Mesenchymal stem cell (in vitro differentiated cells and primary cell): ENCODE results near the gene RPH3AL.

ENCODE experiments used
- DNase-seq: peaks from one replicate; pipeline ENCODE4 v3.0.0-alpha.2; 2013
- H2AFZ ChIP-seq: one replicate; pipeline ENCODE4 v1.6.1; 2013; ENCODE audit warnings: low read depth, mild to moderate bottlenecking, control low read depth, inconsistent platforms, low read length, moderate library complexity
- H2AK5ac ChIP-seq: 2 replicates; pipeline ENCODE4 v1.6.1; 2013; ENCODE audit warnings: low read length, moderate library complexity, mild to moderate bottlenecking, inconsistent platforms; ENCODE audit not compliant: severe bottlenecking
- H2BK120ac ChIP-seq: one replicate; pipeline ENCODE4 v1.6.1; 2013; ENCODE audit warnings: low read depth, mild to moderate bottlenecking, inconsistent platforms, low read length, moderate library complexity
- H2BK12ac ChIP-seq, 2 experiments: one replicate each; pipeline ENCODE4 v1.6.1; 2013; ENCODE audit warnings: inconsistent platforms in 2 of 2, low read length in 2 of 2, mild to moderate bottlenecking in 2 of 2, moderate library complexity in 2 of 2, control low read depth in 1 of 2
- H2BK15ac ChIP-seq: one replicate; pipeline ENCODE4 v1.6.1; 2013; ENCODE audit warnings: mild to moderate bottlenecking, low read depth, inconsistent platforms; ENCODE audit not compliant: poor library complexity, severe bottlenecking
- H2BK5ac ChIP-seq: 2 replicates; pipeline ENCODE4 v1.6.1; 2013; ENCODE audit warnings: low read depth, mild to moderate bottlenecking, low read length, control low read depth, inconsistent platforms; ENCODE audit not compliant: poor library complexity, severe bottlenecking
- H3K14ac ChIP-seq, 2 experiments: one replicate each; pipeline ENCODE4 v1.6.1; 2013; ENCODE audit warnings: inconsistent platforms in 2 of 2, low read length in 2 of 2, control low read depth in 1 of 2, mild to moderate bottlenecking in 1 of 2, moderate library complexity in 1 of 2
- H3K18ac ChIP-seq, 2 experiments: one replicate each; pipeline ENCODE4 v1.6.1; 2013; ENCODE audit warnings: inconsistent platforms in 2 of 2, low read length in 2 of 2, control low read depth in 1 of 2, low read depth in 1 of 2, mild to moderate bottlenecking in 1 of 2
- H3K23ac ChIP-seq, 2 experiments: one replicate each; pipeline ENCODE4 v1.6.1; 2013; ENCODE audit warnings: inconsistent platforms in 2 of 2, low read length in 2 of 2, mild to moderate bottlenecking in 2 of 2, moderate library complexity in 2 of 2, control low read depth in 1 of 2
- H3K27ac ChIP-seq: 2 replicates; pipeline ENCODE4 v1.5.1; 2013; ENCODE audit warnings: mild to moderate bottlenecking, moderate library complexity, low read length, control low read depth, inconsistent platforms; ENCODE audit not compliant: poor library complexity, severe bottlenecking
- H3K27me3 ChIP-seq, 2 experiments: 2 replicates each; pipeline versions ENCODE4 v1.6.1 to v1.7.0; 2013; ENCODE audit warnings: low read length in 2 of 2, mild to moderate bottlenecking in 2 of 2, moderate library complexity in 2 of 2, control low read depth in 1 of 2, inconsistent platforms in 1 of 2; ENCODE audit not compliant: control insufficient read depth in 1 of 2, insufficient read depth in 1 of 2
- H3K36me3 ChIP-seq, 2 experiments: 2 replicates each; pipeline versions ENCODE4 v1.6.1 to v1.7.0; 2013; ENCODE audit warnings: low read length in 2 of 2, control low read depth in 1 of 2, inconsistent platforms in 1 of 2, low read depth in 1 of 2, mild to moderate bottlenecking in 1 of 2; ENCODE audit not compliant: insufficient read depth in 2 of 2, control insufficient read depth in 1 of 2
- H3K4ac ChIP-seq, 2 experiments: one replicate each; pipeline ENCODE4 v1.6.1; 2013; ENCODE audit warnings: inconsistent platforms in 2 of 2, low read length in 2 of 2, mild to moderate bottlenecking in 2 of 2, moderate library complexity in 2 of 2, control low read depth in 1 of 2, low read depth in 1 of 2
- H3K4me1 ChIP-seq: 2 replicates; pipeline ENCODE4 v1.6.1; 2013; ENCODE audit warnings: low read depth, low read length, control low read depth; ENCODE audit not compliant: control insufficient read depth, insufficient read depth
- H3K4me2 ChIP-seq: 2 replicates; pipeline ENCODE4 v1.6.1; 2013; ENCODE audit warnings: low read length, mild to moderate bottlenecking, inconsistent platforms; ENCODE audit not compliant: poor library complexity, severe bottlenecking
- H3K4me3 ChIP-seq, 2 experiments: 2 replicates each; pipeline versions ENCODE4 v1.5.1 to v1.7.0; 2013; ENCODE audit warnings: low read length in 2 of 2, mild to moderate bottlenecking in 2 of 2, control low read depth in 1 of 2, low read depth in 1 of 2; ENCODE audit not compliant: insufficient read depth in 1 of 2
- H3K79me1 ChIP-seq: replicated peaks from 2 replicates; pipeline ENCODE4 v1.6.1; 2013; ENCODE audit warnings: mild to moderate bottlenecking, control low read depth, low read length, inconsistent platforms; ENCODE audit not compliant: poor library complexity, severe bottlenecking
- H3K9ac ChIP-seq: 2 replicates; pipeline ENCODE4 v1.7.0; 2013; ENCODE audit warnings: mild to moderate bottlenecking, low read length, moderate library complexity
- H3K9me3 ChIP-seq: 2 replicates; pipeline ENCODE4 v1.7.0; 2013; ENCODE audit warnings: mild to moderate bottlenecking, low read length; ENCODE audit not compliant: control insufficient read depth
- H4K8ac ChIP-seq: one replicate; pipeline ENCODE4 v1.6.1; 2013; ENCODE audit warnings: inconsistent platforms, mild to moderate bottlenecking, low read length, moderate library complexity
- H4K91ac ChIP-seq: one replicate; pipeline ENCODE4 v1.6.1; 2013; ENCODE audit warnings: mild to moderate bottlenecking, low read length, inconsistent platforms
- WGBS: methylation state at CpG from one replicate; pipeline ENCODE4 v1.1.7; 2013; ENCODE audit warnings: mixed read lengths; 5-methylcytosine and 5-hydroxymethylcytosine counted together

The RPH3AL gene

DNA sequence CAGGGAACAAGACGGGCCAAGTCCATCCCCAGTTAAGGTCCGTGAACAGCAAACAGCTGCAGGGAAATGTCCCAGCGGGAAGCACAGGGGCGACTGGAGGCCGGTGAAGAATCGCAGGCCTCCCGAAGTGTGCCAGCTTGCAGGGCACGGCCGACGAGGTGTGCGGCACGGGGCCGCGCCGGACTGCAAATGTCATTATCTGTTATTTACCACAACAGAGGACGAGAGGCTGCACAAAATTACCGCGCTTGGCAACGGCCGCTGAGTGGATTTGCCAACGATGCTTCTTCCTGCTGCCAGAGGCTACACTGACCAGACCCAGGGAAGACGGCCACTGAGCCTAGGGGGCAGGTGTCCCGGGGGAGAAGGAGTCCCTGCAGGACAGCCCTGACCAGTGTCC lies 53.1 kb downstream of the RPH3AL start:
- DNase-seq, result no peak

DNA sequence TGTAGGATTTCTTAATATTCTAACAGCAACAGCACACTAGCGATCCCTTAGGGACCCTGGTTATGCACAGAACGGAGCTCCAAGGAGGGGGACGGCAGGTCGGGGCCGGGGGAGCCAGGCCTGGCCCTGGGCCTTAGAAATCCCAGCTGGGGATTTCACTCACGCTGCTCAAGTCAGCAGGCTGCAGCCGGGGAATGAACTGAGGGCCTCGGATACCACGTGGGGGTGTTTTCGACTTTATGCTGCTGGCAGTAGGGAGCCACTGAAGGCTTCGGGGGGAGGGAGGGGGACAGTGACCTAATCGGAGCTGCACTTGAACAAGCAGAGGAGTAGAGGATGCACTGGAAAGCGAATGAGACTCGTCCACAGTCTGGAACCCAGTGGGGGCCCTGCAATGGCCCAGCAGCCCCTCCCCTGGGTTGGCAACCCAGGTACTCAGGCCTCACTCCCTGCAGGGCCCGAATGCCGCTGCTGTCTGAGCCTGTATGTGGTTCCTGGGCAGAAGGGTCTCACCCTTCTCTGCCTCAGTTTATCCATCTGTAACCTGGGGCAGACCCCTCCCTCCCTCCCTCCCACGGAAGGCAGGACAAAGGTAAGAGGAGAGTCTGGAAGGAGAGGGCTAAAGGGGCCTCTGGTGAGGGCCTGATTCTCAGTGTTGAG lies 53.7 kb downstream of the RPH3AL start:
- no peak overlapping the region for H2BK120ac ChIP-seq
- H3K23ac ChIP-seq, result no peak overlapping the region
- no peak overlapping the region for H4K8ac ChIP-seq
- no peak overlapping the region for H4K91ac ChIP-seq
- H3K14ac ChIP-seq, result no peak overlapping the region
- H3K79me1 ChIP-seq, result no peaks in the 10 kb centered on the region
- no peak overlapping the region for H3K4me2 ChIP-seq
- H2BK12ac ChIP-seq, result no peak overlapping the region
- H2BK15ac ChIP-seq, result no peak overlapping the region
- no peak overlapping the region for H3K9ac ChIP-seq
- no peaks in the 10 kb centered on the region for H3K9me3 ChIP-seq
- H3K4ac ChIP-seq, result no peak overlapping the region
- H3K4me3 ChIP-seq, result no peak overlapping the region
- no peak for DNase-seq
- peaks cover 0 to 15% of the 10 kb centered on the region in 2 experiments for H3K36me3 ChIP-seq
- no peak overlapping the region for H2AFZ ChIP-seq
- H2BK5ac ChIP-seq, result no peak overlapping the region
- no peak overlapping the region for H3K27ac ChIP-seq
- H3K27me3 ChIP-seq, result peaks cover 0 to 35% of the 10 kb centered on the region in 2 experiments
- 84% methylated on average over 15 of the region's 17 CpGs for WGBS
- peaks cover 7% of the 10 kb centered on the region for H3K4me1 ChIP-seq
- no peak overlapping the region for H2AK5ac ChIP-seq
- no peak overlapping the region for H3K18ac ChIP-seq

More for the DNA sequence above, 53.1 kb downstream of the RPH3AL start:
- H2BK120ac ChIP-seq, result no peak overlapping the region
- WGBS, result 92% methylated on average over 22 of the region's 23 CpGs
- H3K18ac ChIP-seq, result no peak overlapping the region
- no peak overlapping the region for H3K4me2 ChIP-seq
- H3K27ac ChIP-seq, result no peak overlapping the region
- H2AFZ ChIP-seq, result no peak overlapping the region
- H2AK5ac ChIP-seq, result no peak overlapping the region
- no peaks in the 10 kb centered on the region for H3K9me3 ChIP-seq
- H2BK5ac ChIP-seq, result no peak overlapping the region
- no peak overlapping the region for H4K8ac ChIP-seq
- no peak overlapping the region for H3K9ac ChIP-seq
- H2BK12ac ChIP-seq, result no peak overlapping the region
- peak overlapping the region in 1 of 2 experiments; percentile 40 for H3K23ac ChIP-seq
- H3K4ac ChIP-seq, result no peak overlapping the region
- peaks cover 0 to 41% of the 10 kb centered on the region in 2 experiments for H3K27me3 ChIP-seq
- H2BK15ac ChIP-seq, result no peak overlapping the region
- H3K36me3 ChIP-seq, result peaks cover 0 to 15% of the 10 kb centered on the region in 2 experiments
- H3K4me3 ChIP-seq, result no peak overlapping the region
- H3K79me1 ChIP-seq, result no peaks in the 10 kb centered on the region
- no peak overlapping the region for H3K14ac ChIP-seq
- peaks cover 10% of the 10 kb centered on the region for H3K4me1 ChIP-seq
- no peak overlapping the region for H4K91ac ChIP-seq

DNA sequence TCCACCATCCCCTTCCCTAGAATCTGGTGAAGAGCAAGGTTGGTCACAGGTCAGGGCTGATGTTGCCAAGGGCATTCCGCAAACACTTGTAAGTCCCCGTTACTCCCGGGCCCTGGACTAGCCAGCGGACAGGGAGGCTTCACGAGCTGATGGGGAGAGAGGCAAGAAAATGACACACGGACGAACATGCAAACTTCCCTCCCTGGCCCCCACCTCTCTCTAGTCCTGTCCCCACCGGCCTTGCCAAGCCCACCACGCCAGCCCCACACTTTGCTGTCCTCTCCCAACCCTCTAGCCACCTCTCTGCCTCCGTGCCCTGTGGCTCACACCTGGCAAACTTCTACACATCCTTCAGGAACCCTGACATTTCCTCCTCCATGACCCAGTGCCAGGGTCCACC lies 54.8 kb downstream of the RPH3AL start:
- no peak overlapping the region for H4K91ac ChIP-seq
- no peak overlapping the region for H2BK120ac ChIP-seq
- H3K36me3 ChIP-seq, result peaks cover 0 to 18% of the 10 kb centered on the region in 2 experiments
- no peak overlapping the region for H3K4me3 ChIP-seq
- 86% methylated on average over 10 of the region's 10 CpGs for WGBS
- no peaks in the 10 kb centered on the region for H3K79me1 ChIP-seq
- no peaks in the 10 kb centered on the region for H3K9me3 ChIP-seq
- no peak overlapping the region for H3K4me2 ChIP-seq
- H3K4me1 ChIP-seq, result peaks cover 5% of the 10 kb centered on the region
- H3K18ac ChIP-seq, result no peak overlapping the region
- DNase-seq, result no peak
- no peak overlapping the region for H3K14ac ChIP-seq
- no peak overlapping the region for H2BK12ac ChIP-seq
- H2BK5ac ChIP-seq, result no peak overlapping the region
- no peak overlapping the region for H3K9ac ChIP-seq
- peaks cover 0 to 32% of the 10 kb centered on the region in 2 experiments for H3K27me3 ChIP-seq
- H2BK15ac ChIP-seq, result no peak overlapping the region
- peak overlapping the region; percentile 19 for H4K8ac ChIP-seq
- H2AFZ ChIP-seq, result no peak overlapping the region
- no peak overlapping the region for H3K27ac ChIP-seq
- no peak overlapping the region for H2AK5ac ChIP-seq
- no peak overlapping the region for H3K4ac ChIP-seq
- H3K23ac ChIP-seq, result no peak overlapping the region

DNA sequence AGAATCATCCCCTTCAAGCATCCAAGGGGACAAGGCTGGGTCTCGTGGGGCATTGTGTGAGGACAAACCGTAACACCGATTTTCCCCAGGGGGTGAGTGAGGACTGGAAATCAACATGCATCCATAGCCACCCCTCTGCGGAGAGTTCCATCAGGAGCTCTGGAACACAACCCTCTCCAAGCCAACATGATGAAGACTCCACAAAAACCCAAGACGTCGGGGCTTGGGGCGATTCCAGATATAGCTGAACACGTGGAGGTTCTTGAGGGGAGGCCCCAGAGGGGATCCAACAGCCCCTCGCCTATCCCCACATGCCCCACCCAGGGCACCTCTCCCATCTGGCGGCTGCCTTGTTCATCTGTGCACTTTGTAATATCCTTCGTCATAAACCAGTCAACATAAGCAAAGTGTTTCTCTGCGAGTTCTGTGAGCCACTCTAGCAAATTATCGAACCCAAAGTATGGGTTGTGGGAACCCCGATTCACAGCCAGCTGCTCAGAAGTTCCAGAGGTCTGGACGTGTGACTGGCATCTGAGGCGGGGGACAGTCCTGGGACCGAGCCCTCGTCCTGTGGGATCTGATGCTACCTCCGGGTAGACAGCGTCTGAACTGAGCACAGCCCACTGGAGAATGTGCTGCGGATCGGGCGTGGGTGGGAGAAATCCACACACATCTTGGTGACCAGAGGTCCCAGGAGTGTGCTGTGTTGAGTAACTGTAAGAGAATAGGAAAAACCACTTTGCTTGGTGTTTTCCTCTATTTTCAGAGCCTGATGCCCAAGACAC lies 55.5 kb downstream of the RPH3AL start:
- Histone ChIP-seq H3K23ac (no peak overlapping the region), H2BK15ac (no peak overlapping the region), H4K91ac (no peak overlapping the region), H3K4me3 (no peak overlapping the region), H3K9me3 (no peaks in the 10 kb centered on the region), H3K18ac (no peak overlapping the region), H3K4me2 (no peak overlapping the region), H3K27me3 (peaks cover 0 to 33% of the 10 kb centered on the region in 2 experiments), H3K4ac (no peak overlapping the region), H3K4me1 (peaks cover 5% of the 10 kb centered on the region), H2AFZ (no peak overlapping the region), H2AK5ac (no peak overlapping the region), H3K36me3 (peaks cover 0 to 17% of the 10 kb centered on the region in 2 experiments), H4K8ac (no peak overlapping the region), H3K9ac (no peak overlapping the region), H3K27ac (no peak overlapping the region), H2BK120ac (no peak overlapping the region), H2BK12ac (no peak overlapping the region), H3K14ac (no peak overlapping the region), H3K79me1 (no peaks in the 10 kb centered on the region), H2BK5ac (no peak overlapping the region)
- no peak for DNase-seq
- 89% methylated on average over 23 of the region's 23 CpGs for WGBS
